Melanocyte of skin (primary cell): ENCODE data around the gene C1orf141. TPM values are rescaled to one million over a fixed set of nuclear protein-coding genes. Genes with fewer than 3 reads are reported as not detected.

Source experiments
- small RNA-seq, 2 donors: library from RNA; depleted of rRNA; stranded (forward); fragments of <200 nt; gene quantifications; one replicate each; pipeline ENCODE3, GENCODE V24; 2012
- total RNA-seq, 2 donors: library from RNA; depleted of rRNA; stranded (reverse); fragments of >200 nt; gene quantifications; 2 replicates each; pipeline ENCODE4 v1.2.3, GENCODE V29; 2012

C1orf141 gene
- total RNA-seq: not detected

DNA sequence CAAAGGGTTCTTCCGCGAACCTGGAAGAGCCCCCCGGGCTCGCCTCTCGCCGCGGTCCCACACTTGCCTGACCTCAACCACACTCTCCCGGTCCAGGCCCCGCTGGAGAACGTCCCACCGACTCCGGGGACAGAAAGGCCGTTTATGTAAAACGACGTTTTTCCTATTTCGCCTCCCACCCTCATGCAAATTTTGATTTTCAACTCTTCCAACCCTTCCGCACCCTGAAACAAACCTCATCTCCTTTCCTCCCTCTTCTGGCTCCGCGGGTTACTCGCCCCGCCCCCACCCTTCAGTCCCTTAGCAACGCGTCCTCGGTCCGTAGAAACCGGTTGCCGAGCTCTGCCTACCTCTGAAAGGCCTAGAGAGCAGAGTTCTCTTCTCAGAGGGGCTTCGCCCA, at the start of gene C1orf141:
Gene C1orf141 (minus strand): TSS at position 276 of the 400 bp plus-strand sequence. CDS start 7,730 bp downstream, outside the sequence.

DNA sequence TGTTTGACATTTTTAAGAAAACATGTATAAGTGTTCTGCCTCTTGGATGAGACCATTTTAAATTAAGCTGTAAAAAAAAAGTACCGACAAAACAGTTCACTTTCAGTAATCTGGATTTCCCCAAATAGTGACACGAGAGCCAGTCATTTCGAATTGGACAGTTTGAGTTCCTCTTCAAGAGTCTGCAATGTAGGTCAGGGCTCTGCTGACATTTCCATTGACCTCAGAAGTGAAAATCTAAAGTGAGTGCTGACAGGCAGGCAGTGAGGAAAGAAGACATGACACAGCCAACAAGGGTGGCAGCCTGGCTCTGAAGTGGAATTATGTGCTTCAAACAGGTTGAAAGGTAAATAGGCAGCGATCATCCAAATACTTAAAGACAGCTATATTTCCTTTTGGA, 31.4 kb upstream of the C1orf141 start, which contains the start of gene IL23R:
Gene IL23R (plus strand): TSS at position 259 of the 400 bp plus-strand sequence. CDS start 1,667 bp downstream, outside the sequence.

DNA sequence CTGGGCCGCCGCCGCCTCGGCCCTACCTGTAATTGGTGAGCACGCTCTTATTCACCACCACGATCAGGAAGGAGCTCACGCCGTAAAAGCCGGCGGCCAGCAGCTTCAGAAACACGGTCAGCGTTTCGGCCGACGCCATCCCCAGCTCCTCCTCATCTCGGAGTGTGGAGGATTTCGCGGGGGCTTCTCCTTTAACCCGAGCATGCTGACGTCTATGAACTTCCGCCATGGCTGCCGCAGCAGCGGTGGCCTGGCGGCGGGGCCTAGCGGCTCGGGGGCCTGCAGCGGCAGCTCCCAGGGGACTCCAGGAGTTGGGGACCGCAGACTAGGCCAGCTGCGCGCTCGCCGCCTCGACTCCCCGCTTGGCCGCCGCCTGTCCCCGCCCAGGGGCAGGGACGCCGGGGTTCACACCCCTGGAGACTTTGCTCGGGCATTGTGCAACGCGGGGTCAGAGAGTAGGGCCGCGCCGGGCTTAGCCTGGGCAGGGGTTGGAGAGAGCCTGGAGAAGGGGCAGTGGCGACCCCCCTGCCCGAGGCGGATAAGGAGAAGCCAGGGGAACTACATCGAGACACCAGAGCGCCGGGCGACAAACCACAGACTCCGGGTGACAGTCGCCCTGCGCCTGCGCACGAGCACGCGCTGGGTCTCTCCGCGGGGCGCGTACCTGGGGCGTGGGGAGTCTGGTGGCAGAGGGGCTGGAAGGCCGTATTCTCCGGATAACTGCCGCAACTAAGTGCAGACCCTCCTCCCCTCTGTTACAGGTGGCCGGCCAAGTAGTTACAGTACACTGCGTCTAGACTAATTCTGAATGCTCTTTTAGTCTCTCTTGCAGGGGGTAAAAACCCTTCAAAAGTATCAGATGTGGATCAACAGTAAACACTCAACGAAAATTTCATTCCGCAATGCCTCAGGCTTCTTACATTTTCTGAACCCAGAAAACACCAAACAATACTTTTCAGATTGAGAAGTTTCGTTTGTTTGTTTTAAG, 80.7 kb downstream of the C1orf141 start, which contains the start of gene SLC35D1:
Gene SLC35D1 (minus strand): TSS at position 364 of the 988 bp plus-strand sequence. CDS start 135 bp downstream, at position 229.

Small RNA genes within 50 kb of the gene (small RNA-seq; reads per million reads assigned to genes)
- gene RF00322: 0 reads per million in 2 donors

Other genes with a start within 250 kb of the C1orf141 start
- 1 to 10 TPM in 1 of 2 donors, under 1 TPM in 1; 1.00 to 5.5 TPM for gene DNAI4, start 210.1 kb downstream of the C1orf141 start, total RNA-seq
- gene MIER1, start 210.0 kb downstream of the C1orf141 start, total RNA-seq: 10 to 100 TPM; 21.6 to 22.0 TPM
- gene SLC35D1, start 80.8 kb downstream of the C1orf141 start, total RNA-seq: 10 to 100 TPM in 1 of 2 donors, 1 to 10 TPM in 1; 9.6 to 15.3 TPM
- gene IL23R, start 31.5 kb upstream of the C1orf141 start, total RNA-seq: not detected
- 1 to 10 TPM; 8.3 to 9.3 TPM for gene IL12RB2, start 172.9 kb upstream of the C1orf141 start, total RNA-seq